Measurements from ENCODE around the gene ZNF462.

GRCh38 chr9:107000218-107000617 is 137.3 kb downstream of the ZNF462 start:
- TF ChIP-seq CTCF (IDR thresholded peaks at IDR 0.05) = no peak
- TF ChIP-seq POLR2AphosphoS5 (IDR thresholded peaks at IDR 0.05) = no peak
- no peak for TF ChIP-seq POLR2A (IDR thresholded peaks at IDR 0.05)
- TF ChIP-seq EP300 (IDR thresholded peaks at IDR 0.05) = no peak
